Endometrial microvascular endothelial cells (primary cell): ENCODE measurements around the gene LARGE1. TPM values are rescaled to one million over a fixed set of nuclear protein-coding genes. Genes with fewer than 3 reads are reported as not detected.

Experiments used
- in situ Hi-C: cut with HindIII; loops from 2 replicates; pipeline ENCODE4 v1.10.0; 2017; ENCODE audit warnings: low sequenced_read_pairs, low pct_unique_long_range_greater_than_20kb; ENCODE audit errors: inconsistent ontology term
- total RNA-seq: library from RNA; depleted of rRNA; stranded (reverse); fragments of >200 nt; gene quantifications from one replicate; pipeline ENCODE4 v1.2.3, GENCODE V29; 2015; ENCODE audit errors: inconsistent ontology term

The LARGE1 gene
- total RNA-seq, 1 donor from 2014 or later: 1.8 TPM

DNA sequence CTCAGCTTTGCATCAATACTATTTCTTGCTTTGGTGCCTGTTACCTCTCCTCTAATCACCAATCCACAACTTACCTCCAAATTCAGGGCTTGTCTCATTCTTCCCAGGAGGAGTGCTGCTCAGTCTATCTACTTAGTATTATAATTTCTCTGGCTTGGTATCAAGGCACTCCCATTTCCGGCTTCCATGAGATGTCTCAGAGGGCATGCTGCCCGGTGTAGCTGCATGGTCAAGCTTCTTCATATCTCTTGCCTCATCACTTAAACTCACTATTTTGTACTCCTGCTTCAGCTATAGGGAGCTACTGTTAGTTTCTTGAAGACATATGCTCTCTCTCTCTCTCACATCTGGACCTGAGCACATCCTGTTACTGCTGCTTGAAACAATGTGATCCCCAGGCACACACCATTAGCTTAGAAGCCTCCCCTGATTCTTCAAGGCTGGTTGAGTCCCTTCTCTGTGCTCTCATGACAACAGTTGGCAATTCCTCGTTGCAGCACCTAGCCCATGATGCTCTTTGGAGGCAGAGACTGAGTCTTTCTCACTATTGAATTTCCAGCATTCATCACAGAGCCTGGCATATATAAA, 679.3 kb downstream of the LARGE1 start:
- in situ Hi-C loops: no loop called here

DNA sequence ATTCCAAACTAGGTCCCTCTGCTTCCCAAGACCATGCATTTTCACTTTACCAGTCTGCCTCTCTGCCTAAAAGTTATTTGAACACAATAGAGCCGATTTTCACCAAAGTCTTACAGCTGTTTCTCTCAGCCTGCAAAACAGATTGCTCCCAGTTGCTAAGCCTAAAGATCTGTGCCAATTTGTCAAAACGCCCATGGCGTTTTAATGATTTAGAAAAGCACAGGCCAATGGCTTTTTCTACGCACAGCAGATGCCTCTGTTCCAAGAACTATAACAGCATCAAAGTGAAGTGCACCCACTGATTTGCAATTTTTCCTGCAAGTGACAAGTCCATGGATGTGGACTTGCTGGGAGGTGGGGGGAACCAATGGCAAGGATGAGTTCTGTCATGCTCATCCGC, 688.2 kb downstream of the LARGE1 start:
- in situ Hi-C loops: no loop called here

GRCh38 chr22:33227791-33228190, 692.5 kb downstream of the LARGE1 start:
- in situ Hi-C loops: no loop called here

GRCh38 chr22:33224841-33225240, 695.4 kb downstream of the LARGE1 start:
- in situ Hi-C loops: no loop called here
